HG02938 (cell line): ENCODE data around the gene KREMEN1.
"Not testable (repeated sequence)": the region's sequence is repeated elsewhere in the genome, so short reads cannot be mapped to it uniquely, and the experiment has no call there.

ENCODE experiments used
- ATAC-seq: cut with Tn5 transposase; IDR thresholded peaks from one replicate; pipeline ENCODE4 v1.9.1; 2021; ENCODE audit warnings: mild to moderate bottlenecking, moderate library complexity; ENCODE audit not compliant: unreplicated experiment

KREMEN1 gene

GRCh38 chr22:29074276-29074772 lies 1.5 kb downstream of the KREMEN1 start:
- no peak for ATAC-seq

GRCh38 chr22:29078036-29078868 lies 5.4 kb downstream of the KREMEN1 start:
- ATAC-seq, result no peak

- no peak for ATAC-seq
Measured at GRCh38 chr22:29078869-29079207, 6.0 kb downstream of the KREMEN1 start.

DNA sequence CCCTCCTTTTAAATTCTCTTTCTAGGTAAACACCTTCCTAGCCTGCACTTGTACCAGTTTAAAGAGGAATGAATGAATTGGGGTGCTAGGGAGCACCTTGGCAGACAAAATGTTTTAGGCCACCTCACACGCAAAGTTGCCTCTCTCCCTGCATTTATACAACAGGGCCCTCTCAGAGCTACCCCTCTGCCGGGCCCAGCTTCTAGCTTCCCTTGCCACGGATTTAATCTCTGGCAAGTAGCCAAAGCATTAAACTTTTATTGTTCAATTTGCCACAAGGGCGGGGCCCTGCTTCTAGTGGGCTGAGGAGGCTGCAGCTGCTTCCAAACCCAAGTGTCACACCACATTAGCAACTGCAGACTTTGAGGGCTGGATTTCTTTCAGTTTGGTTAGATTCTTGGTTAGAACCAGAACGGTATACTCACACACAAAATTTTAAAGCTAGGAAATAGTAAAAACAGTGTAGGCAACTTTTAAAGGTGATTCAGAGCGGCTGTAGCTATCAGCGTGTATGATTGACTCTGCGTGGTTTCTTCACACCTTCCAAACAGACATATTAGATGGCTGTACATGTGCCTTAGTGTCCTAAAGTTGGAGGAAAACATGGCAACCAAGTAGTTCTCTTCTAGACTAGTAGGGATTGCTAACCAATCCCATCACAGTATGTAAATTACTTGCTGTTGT lies 6.5 kb downstream of the KREMEN1 start:
- ATAC-seq, result no peak

DNA sequence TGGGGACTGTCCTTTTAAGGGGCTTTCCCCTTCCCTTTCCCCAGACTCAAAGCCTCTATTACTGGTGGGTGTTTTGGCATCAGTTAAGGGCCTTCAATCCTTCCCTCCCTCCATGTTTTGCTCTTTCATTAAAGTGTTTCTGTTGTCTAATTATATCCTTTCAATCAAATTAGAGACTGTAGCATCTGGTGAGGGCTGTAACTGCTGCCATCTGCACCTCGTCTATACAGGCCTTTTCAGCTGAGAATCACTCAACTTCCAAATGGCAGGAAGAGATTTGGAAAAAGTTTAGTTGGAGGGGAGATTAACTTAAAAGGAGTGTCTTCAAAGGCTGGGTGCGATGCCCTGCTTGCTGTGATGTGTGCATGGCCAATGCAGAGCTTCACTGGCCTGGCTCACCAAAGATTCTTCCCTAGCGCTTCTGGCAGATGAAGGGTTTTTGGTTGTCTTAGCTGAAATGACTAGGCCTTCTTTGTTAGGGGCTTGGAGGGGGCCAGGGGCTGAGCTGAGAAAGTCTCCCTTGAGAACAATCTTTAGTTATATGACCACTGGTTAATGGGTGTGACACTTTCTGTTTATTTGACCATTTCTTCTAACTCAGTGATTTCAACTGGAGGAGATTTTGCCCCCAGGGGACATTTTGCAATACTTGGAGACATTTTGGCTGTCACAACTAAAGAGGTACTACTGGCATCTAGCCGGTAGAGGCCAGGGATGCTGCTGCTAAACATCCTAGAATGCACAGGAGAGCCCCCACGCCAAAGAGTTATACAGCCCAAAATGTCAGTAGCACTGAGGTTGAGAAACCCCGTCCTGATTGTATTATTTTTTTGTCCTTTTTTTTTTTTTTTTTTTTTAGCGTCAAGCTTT lies 7.5 kb downstream of the KREMEN1 start:
- ATAC-seq, result no peak

DNA sequence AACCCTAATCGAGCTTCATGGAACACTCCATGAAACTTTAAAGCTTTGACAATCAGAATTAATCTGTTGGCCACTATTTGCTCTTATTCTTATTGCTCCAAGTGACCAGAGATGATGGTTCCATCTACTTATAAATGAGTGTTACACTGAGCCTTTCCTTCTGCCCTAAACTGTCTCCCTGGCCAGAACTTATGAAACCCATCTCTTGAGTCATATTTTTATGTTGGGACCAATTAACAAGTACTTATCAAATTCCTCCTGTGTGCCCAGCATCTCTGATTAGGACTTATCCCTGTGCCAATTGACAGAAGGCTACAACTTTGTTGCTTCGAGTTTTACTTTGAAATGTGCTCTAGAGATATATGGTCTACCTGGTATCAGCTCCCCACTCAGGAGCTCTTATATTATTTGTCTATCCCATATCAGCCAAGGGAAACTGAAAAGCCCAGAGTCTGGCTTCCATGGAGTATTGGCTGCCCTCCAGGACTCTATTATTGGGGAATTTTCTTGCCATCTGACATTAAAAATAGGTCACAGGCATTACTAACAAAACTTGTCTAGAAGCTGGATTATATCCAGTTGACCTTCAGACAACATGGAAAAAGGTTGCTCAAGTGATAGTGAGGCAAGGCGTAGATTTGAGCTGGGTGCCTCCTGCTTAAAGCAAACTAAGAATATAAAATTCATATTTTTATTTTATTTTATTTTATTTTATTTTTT lies 8.8 kb downstream of the KREMEN1 start:
- ATAC-seq, result no peak

- no peak for ATAC-seq
Measured at GRCh38 chr22:29082826-29083545, 10.2 kb downstream of the KREMEN1 start.

GRCh38 chr22:29083576-29083932 lies 10.7 kb downstream of the KREMEN1 start:
- not testable (repeated sequence) for ATAC-seq

DNA sequence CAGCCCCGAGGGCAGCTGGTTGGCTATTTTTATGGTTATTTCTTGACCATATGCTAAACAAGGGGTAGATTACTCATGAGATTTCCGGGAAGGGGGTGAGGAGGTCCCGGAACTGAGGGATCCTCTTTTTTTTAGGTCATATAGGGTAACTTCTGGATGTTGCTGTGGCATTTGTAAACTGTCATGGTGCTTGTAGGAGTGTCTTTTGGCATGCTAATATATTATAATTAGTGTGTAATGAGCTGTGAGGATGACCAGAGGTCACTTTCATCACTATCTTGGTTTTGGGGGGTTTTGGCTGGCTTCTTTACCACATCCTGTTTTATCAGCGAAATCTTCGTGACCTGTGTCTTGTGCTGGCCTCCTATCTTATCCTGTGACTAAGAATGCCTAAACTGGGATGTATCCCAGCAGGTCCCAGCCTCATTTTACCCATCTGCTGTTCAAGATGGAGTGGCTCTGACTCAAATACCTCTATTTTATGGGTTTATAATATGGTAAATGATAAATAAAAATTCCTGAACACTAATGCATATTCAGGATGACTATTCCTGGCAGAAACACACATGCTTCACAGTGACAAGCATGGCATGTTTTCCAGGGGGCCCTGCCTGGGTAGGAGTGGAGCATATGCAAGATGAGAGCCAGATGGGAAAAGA lies 11.2 kb downstream of the KREMEN1 start:
- no peak for ATAC-seq

DNA sequence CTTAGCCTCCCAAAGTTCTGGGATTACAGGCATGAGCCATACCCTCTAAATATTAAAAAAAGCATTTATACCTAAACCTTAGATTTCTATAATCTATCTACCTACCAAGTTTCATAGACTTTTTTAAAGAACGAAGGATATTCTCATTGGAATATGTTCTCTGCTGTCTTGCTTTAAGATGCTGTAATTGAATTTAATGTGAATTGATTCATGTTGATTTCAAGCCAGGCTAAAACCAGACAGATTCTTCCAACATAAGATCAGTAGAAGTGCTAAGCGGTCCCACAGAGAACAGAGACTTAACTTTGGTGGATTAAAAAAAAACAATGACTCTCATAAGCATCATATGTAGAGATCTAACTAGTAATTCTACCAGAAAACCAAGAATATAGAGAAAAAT lies 14.2 kb downstream of the KREMEN1 start:
- no peak for ATAC-seq

GRCh38 chr22:29088809-29089208 lies 16.0 kb downstream of the KREMEN1 start:
- ATAC-seq, result no peak

DNA sequence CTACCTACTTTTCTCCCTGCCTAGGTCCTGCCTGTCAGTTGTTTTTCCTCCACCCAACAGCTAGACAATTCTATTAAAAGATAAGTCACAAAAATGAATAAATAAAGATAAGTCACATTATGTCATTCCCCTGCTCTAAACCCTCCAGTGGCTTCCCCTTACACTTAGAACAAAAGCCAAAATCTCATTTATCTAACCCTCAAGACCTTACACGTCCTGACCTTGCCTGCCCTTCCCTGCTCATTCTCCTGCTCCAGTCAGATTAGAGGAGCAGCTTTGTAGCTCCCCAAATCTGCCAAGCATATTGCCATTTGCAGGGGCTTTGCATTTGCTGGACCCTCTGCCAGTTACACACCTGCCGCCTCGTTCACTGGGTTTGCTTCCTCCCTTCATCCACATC lies 16.7 kb downstream of the KREMEN1 start:
- ATAC-seq, result no peak

- no peak for ATAC-seq
Measured at GRCh38 chr22:29090039-29090438, 17.2 kb downstream of the KREMEN1 start.

- ATAC-seq, result no peak
Measured at GRCh38 chr22:29092243-29092642, 19.4 kb downstream of the KREMEN1 start.

DNA sequence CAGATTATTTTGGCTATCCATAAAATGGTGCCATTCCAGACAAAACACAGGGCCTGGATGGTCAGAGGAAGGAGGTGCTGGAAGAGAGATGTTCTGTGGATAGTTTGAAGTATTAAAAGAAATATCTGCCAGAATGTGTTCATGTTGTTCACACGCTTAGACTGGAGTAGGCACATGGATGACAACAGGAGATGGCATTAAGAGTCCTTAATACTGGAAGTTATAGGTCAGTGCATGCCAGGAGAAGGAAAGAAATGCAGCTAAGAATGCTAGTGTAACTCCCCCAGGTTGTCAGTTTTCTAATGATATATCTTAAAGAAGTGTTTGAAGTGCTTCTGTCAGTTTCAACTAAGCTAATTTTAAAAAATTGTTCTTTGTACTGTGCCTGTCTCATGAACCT lies 20.2 kb downstream of the KREMEN1 start:
- no peak for ATAC-seq

- ATAC-seq, result no peak
Measured at GRCh38 chr22:29093501-29094300, 20.9 kb downstream of the KREMEN1 start.

DNA sequence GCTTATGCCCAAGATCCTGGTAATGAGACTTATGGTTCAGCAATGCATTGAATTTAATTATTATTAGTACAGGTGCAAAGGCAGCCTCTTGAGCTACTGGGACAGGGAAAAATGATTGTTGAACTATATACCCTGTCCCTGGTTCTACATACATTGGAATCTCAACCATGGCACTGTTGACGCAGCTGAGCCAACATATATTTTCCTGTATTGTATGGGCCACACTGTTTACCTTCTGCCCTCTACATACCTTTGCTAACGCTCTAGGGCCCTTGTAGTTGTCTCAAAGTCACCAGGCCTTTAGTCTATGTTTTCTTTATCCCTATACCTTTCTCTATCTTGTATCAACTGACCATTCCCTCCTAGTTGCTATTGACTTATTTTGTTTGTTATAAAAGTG lies 22.6 kb downstream of the KREMEN1 start:
- ATAC-seq, result no peak

GRCh38 chr22:29096736-29097669 lies 24.2 kb downstream of the KREMEN1 start:
- no peak for ATAC-seq
